H9 (cell line): Measurements from ENCODE around the gene NGFR. TPM values are rescaled to one million over a fixed set of nuclear protein-coding genes. Genes with fewer than 3 reads are reported as not detected.

ENCODE experiments used
- DNase-seq: peaks from one replicate; pipeline ENCODE4 v3.0.0-alpha.2; 2017
- H2AFZ ChIP-seq: one replicate; pipeline ENCODE4 v1.6.1; 2013; ENCODE audit warnings: mild to moderate bottlenecking, low read length, control low read depth, moderate library complexity
- H2AK5ac ChIP-seq: 2 replicates; pipeline ENCODE4 v1.6.1; 2013; ENCODE audit warnings: low read length, control low read depth, mixed read lengths; ENCODE audit not compliant: insufficient read length
- H2BK120ac ChIP-seq: one replicate; pipeline ENCODE4 v1.6.1; 2013; ENCODE audit warnings: low read depth, mild to moderate bottlenecking, low read length, control low read depth, inconsistent platforms; ENCODE audit not compliant: poor library complexity, severe bottlenecking
- H2BK12ac ChIP-seq: 2 replicates; pipeline ENCODE4 v1.6.1; 2013; ENCODE audit warnings: low read length, control low read depth, mixed read lengths, low read depth; ENCODE audit not compliant: insufficient read length
- H2BK15ac ChIP-seq: 2 replicates; pipeline ENCODE4 v1.6.1; 2013; ENCODE audit warnings: low read depth, low read length, control low read depth
- H2BK20ac ChIP-seq: one replicate; pipeline ENCODE4 v1.6.1; 2013; ENCODE audit warnings: low read depth, mild to moderate bottlenecking, low read length, control low read depth, inconsistent platforms; ENCODE audit not compliant: poor library complexity, severe bottlenecking
- H2BK5ac ChIP-seq: 2 replicates; pipeline ENCODE4 v1.6.1; 2013; ENCODE audit warnings: low read length, control low read depth, mixed read lengths; ENCODE audit not compliant: insufficient read length
- H3K14ac ChIP-seq: 2 replicates; pipeline ENCODE4 v1.6.1; 2013; ENCODE audit warnings: low read length, control low read depth; ENCODE audit not compliant: insufficient read depth
- H3K18ac ChIP-seq: 2 replicates; pipeline ENCODE4 v1.6.1; 2013; ENCODE audit warnings: low read depth, mild to moderate bottlenecking, mixed read lengths, low read length, control low read depth; ENCODE audit not compliant: insufficient read length
- H3K23ac ChIP-seq: 2 replicates; pipeline ENCODE4 v1.6.1; 2013; ENCODE audit warnings: low read length, control low read depth, mixed read lengths, low read depth; ENCODE audit not compliant: insufficient read length
- H3K23me2 ChIP-seq: 2 replicates; pipeline ENCODE4 v1.6.1; 2013; ENCODE audit warnings: low read depth, mild to moderate bottlenecking, mixed read lengths, low read length, control low read depth; ENCODE audit not compliant: insufficient read length, poor library complexity, severe bottlenecking
- H3K27ac ChIP-seq: 2 replicates; pipeline ENCODE4 v1.5.1; 2013; ENCODE audit warnings: low read length, control low read depth, mixed read lengths, low read depth; ENCODE audit not compliant: insufficient read length
- H3K27me3 ChIP-seq: 2 replicates; pipeline ENCODE4 v1.6.1; 2013; ENCODE audit warnings: low read length, control low read depth, inconsistent platforms; ENCODE audit not compliant: insufficient read depth
- H3K4ac ChIP-seq: 2 replicates; pipeline ENCODE4 v1.6.1; 2013; ENCODE audit warnings: low read depth, mild to moderate bottlenecking, control low read depth, inconsistent platforms, low read length, moderate library complexity
- H3K4me1 ChIP-seq: 2 replicates; pipeline ENCODE4 v1.6.1; 2013; ENCODE audit warnings: low read length, control low read depth, inconsistent platforms; ENCODE audit not compliant: insufficient read depth
- H3K4me2 ChIP-seq: 2 replicates; pipeline ENCODE4 v1.6.1; 2013; ENCODE audit warnings: low read length, control low read depth, mixed read lengths; ENCODE audit not compliant: insufficient read length, insufficient read depth
- H3K56ac ChIP-seq: 2 replicates; pipeline ENCODE4 v1.6.1; 2013; ENCODE audit warnings: low read depth, mild to moderate bottlenecking, mixed read lengths, low read length, control low read depth; ENCODE audit not compliant: insufficient read length
- H3K79me1 ChIP-seq: 2 replicates; pipeline ENCODE4 v1.6.1; 2013; ENCODE audit warnings: low read depth, mild to moderate bottlenecking, moderate library complexity, low read length, control low read depth, inconsistent platforms; ENCODE audit not compliant: insufficient read depth, poor library complexity, severe bottlenecking
- H3K79me2 ChIP-seq: 2 replicates; pipeline ENCODE4 v1.6.1; 2013; ENCODE audit warnings: low read length, control low read depth, inconsistent platforms; ENCODE audit not compliant: insufficient read depth
- H3K9ac ChIP-seq: 2 replicates; pipeline ENCODE4 v1.6.1; 2013; ENCODE audit warnings: low read length, control low read depth, mixed read lengths; ENCODE audit not compliant: insufficient read length; ENCODE audit errors: extremely low read depth
- H3K9me3 ChIP-seq: one replicate; pipeline ENCODE4 v1.6.1; 2013; ENCODE audit warnings: low read depth, low read length, inconsistent platforms; ENCODE audit not compliant: control insufficient read depth
- H3T11ph ChIP-seq: one replicate; pipeline ENCODE4 v1.6.1; 2013; ENCODE audit warnings: mild to moderate bottlenecking, low read length, control low read depth, inconsistent platforms
- H4K20me1 ChIP-seq: one replicate; pipeline ENCODE4 v1.6.1; 2013; ENCODE audit not compliant: control insufficient read depth, insufficient read length, insufficient read depth
- H4K5ac ChIP-seq: 2 replicates; pipeline ENCODE4 v1.6.1; 2013; ENCODE audit warnings: low read depth, mild to moderate bottlenecking, mixed read lengths, low read length, control low read depth; ENCODE audit not compliant: insufficient read length
- H4K8ac ChIP-seq: replicated peaks from 2 replicates; pipeline ENCODE4 v1.6.1; 2013; ENCODE audit warnings: low read length, control low read depth, mixed read lengths, low read depth; ENCODE audit not compliant: insufficient read length
- H4K91ac ChIP-seq: 2 replicates; pipeline ENCODE4 v1.6.1; 2013; ENCODE audit warnings: low read depth, mild to moderate bottlenecking, moderate library complexity, mixed read lengths, low read length, control low read depth; ENCODE audit not compliant: insufficient read length
- H3K27ac Mint-ChIP-seq, 3 experiments: 2 replicates in 2 of 3; 3 replicates in 1 of 3; pipeline ENCODE4 v1.8.0; 2020 to 2021; ENCODE audit warnings: mixed read lengths in 3 of 3, mild to moderate bottlenecking in 1 of 3, moderate library complexity in 1 of 3
- H3K27me3 Mint-ChIP-seq: 2 replicates; pipeline ENCODE4 v1.8.0; 2021; ENCODE audit warnings: low read depth, mild to moderate bottlenecking, moderate library complexity, mixed read lengths
- H3K36me3 Mint-ChIP-seq, 3 experiments: 2 replicates in 2 of 3; 3 replicates in 1 of 3; pipeline ENCODE4 v1.8.0; 2020 to 2021; ENCODE audit warnings: low read depth in 3 of 3, mixed read lengths in 3 of 3; ENCODE audit not compliant: insufficient read depth in 1 of 3
- H3K4me1 Mint-ChIP-seq, 2 experiments: 2 replicates each; pipeline ENCODE4 v1.8.0; 2020; ENCODE audit warnings: mixed read lengths in 2 of 2
- H3K4me3 Mint-ChIP-seq, 2 experiments: 2 replicates in 1 of 2; 3 replicates in 1 of 2; pipeline ENCODE4 v1.8.0; 2020 to 2021; ENCODE audit warnings: mild to moderate bottlenecking in 2 of 2, mixed read lengths in 2 of 2, moderate library complexity in 1 of 2
- H3K9me3 Mint-ChIP-seq, 2 experiments: 2 replicates in 1 of 2; 3 replicates in 1 of 2; pipeline ENCODE4 v1.8.0; 2020; ENCODE audit warnings: mild to moderate bottlenecking in 2 of 2, mixed read lengths in 2 of 2, moderate library complexity in 1 of 2
- CTCF ChIP-seq: fragments of 200-600 bp; sonication (generic); conservative IDR thresholded peaks from 3 replicates; pipeline ENCODE4 v1.8.0; 2021; ENCODE audit warnings: antibody characterized with exemption, mild to moderate bottlenecking
- WGBS: extraction: QIAGEN DNeasy Blood & Tissue Kit; methylation state at CpG from one replicate; pipeline ENCODE4 v1.1.7; 2013; ENCODE audit warnings: missing lambda C conversion rate, low lambda C conversion rate, mixed read lengths; ENCODE audit not compliant: insufficient read length; ENCODE audit errors: extremely low coverage; 5-methylcytosine and 5-hydroxymethylcytosine counted together
- total RNA-seq: library from RNA; stranded (reverse); gene quantifications from 2 replicates; pipeline ENCODE4 v1.2.1, GENCODE V29; 2021

Gene NGFR
- total RNA-seq, 1 experiment from 2014 or later: 9.6 TPM

DNA sequence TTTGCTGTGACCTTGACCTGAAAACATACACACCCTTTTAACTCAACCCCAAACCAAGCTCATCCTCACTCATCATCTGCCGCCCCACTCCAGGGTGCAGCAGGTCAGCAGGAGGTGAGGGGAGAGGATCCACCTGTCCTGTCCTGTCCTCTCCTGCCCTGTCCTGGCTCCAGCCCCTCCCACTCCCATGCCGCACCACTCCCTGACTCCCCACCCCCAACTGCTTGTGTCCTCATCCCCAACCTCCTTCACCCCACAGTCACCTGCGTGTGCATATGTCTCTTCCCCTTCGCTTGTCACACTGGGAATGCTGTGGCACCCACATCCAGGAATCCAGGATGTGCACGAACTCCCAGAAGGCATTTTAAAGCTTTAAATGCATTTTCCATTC lies 15.6 kb downstream of the NGFR start:
- peaks cover 10% of the 10 kb centered on the region for H3K27me3 Mint-ChIP-seq
- H3K9ac ChIP-seq: no peak overlapping the region
- no peak overlapping the region for H2AFZ ChIP-seq
- no peaks in the 10 kb centered on the region for H4K20me1 ChIP-seq
- H3K4me2 ChIP-seq: no peak overlapping the region
- H3K56ac ChIP-seq: no peak overlapping the region
- no peaks in the 10 kb centered on the region for H3K23me2 ChIP-seq
- H3K9me3 Mint-ChIP-seq: no peaks in the 10 kb centered on the region
- H2BK20ac ChIP-seq: no peak overlapping the region
- no peak overlapping the region for H4K8ac ChIP-seq
- TF ChIP-seq CTCF: no peak
- no peaks in the 10 kb centered on the region for H3K79me2 ChIP-seq
- no peak for DNase-seq
- no peak overlapping the region for H3K14ac ChIP-seq
- no peak overlapping the region for H2BK5ac ChIP-seq
- H3K9me3 ChIP-seq: no peaks in the 10 kb centered on the region
- H3K79me1 ChIP-seq: no peaks in the 10 kb centered on the region
- H3K4me3 Mint-ChIP-seq: no peak overlapping the region
- H3K27me3 ChIP-seq: no peaks in the 10 kb centered on the region
- peaks cover 6% of the 10 kb centered on the region; the same call in 1 of the 2 replicates for H3K4me1 ChIP-seq
- peaks cover 46 to 59% of the 10 kb centered on the region in 2 experiments for H3K4me1 Mint-ChIP-seq
- no peak overlapping the region for H3T11ph ChIP-seq
- H3K23ac ChIP-seq: no peak overlapping the region
- no peak overlapping the region for H2AK5ac ChIP-seq
- H3K4ac ChIP-seq: no peak overlapping the region
- no peak overlapping the region for H3K27ac Mint-ChIP-seq
- no peak overlapping the region for H3K18ac ChIP-seq
- no peak overlapping the region for H2BK15ac ChIP-seq
- H4K91ac ChIP-seq: no peak overlapping the region
- no peak overlapping the region for H2BK120ac ChIP-seq
- H3K27ac ChIP-seq: no peak overlapping the region
- no CpG with 5 or more reads among the region's 5 CpGs for WGBS
- H3K36me3 Mint-ChIP-seq: peaks cover 0 to 2% (median 0%) of the 10 kb centered on the region in 3 experiments; a peak in 1 of 7 replicates
- H4K5ac ChIP-seq: no peak overlapping the region
- no peak overlapping the region for H2BK12ac ChIP-seq
